ENCODE results near the gene PSME3. TPM values are rescaled to one million over a fixed set of nuclear protein-coding genes. Genes with fewer than 3 reads are reported as not detected.

PSME3 gene
- total RNA-seq, 1 experiment from 2014 or later, result 115 TPM

DNA sequence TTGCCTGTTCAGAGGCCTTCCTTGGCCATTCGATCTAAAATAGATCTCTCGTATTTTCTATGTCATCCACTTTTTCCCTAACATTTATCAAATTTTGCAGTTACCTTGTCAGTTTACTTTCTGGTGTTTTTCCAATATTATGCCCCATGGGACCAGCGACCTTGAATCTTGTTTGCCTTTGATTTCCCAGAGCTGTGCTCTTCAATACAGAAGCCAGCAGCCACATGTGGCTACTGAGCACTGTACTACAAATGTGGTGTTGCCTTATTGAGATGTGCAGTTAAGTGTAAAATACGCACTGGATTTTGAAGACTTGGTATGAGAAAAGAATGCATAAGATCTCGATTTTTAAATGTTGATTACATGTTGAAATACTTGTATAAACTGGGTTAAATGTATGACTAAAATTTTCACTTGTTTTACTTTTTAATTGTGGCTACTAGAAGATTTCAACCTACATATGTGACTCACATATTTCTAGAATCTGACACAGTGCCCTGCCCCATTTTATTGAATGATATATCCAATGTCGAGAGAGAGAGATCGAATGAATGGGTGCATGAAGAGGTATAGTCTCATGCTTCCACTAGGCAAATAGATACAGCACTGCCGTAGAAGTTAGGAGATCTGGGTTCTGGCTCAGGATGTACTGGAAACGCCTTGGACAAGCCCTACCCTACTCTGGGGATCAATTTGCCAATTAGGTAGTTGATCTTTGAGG lies 824 bp upstream of the PSME3 start:
- CTCF ChIA-PET, result interaction anchor here (0.6 kb wide), 1 partner anchor 93 kb away, joined by 3 read pairs; no protein-coding TSS in a partner anchor
- Histone ChIP-seq H3K27ac (peak overlapping the region; percentile 77), H3K4me2 (peak overlapping the region; percentile 90), H2AFZ (peak overlapping the region; percentile 96), H3K9me3 (ENCODE audit: insufficient read depth, low read depth) (no peaks in the 10 kb centered on the region), H3K4me3 (peak overlapping the region; percentile 93), H3K27me3 (ENCODE audit: insufficient read depth, low read depth) (0 out of 2 replicates have a peak, but pooled peaks cover 4% of the 10 kb centered on the region), H3K36me3 (ENCODE audit: low read depth) (peaks cover 13% of the 10 kb centered on the region; the same call in 1 of the 2 replicates), H3F3A (ENCODE audit: insufficient read depth, low read depth) (peaks cover 11% of the 10 kb centered on the region; the same call in 1 of the 2 replicates), H3K4me1 (replicated peaks; ENCODE audit: insufficient read depth) (peaks cover 16% of the 10 kb centered on the region), H4K20me1 (ENCODE audit: insufficient read depth) (no peaks in the 10 kb centered on the region), H3K9me2 (ENCODE audit: insufficient read depth) (no peaks in the 10 kb centered on the region), H3K79me2 (ENCODE audit: low read depth) (peaks cover 40% of the 10 kb centered on the region)
- intact Hi-C loops (cut with micrococcal nuclease; ENCODE audit: unreplicated experiment), result loop anchor here (5.0 kb wide), 1 partner anchor 650 kb away; the partner anchor contains the start of gene DHX8
- TF ChIP-seq EZH2 (IDR thresholded peaks at IDR 0.05; ENCODE audit: low read depth), result no peak
- no peak for TF ChIP-seq CTCF (conservative IDR thresholded peaks at IDR 0.05)
- POLR2A ChIA-PET (ENCODE audit: unreplicated experiment), result interaction anchor here (0.5 to 0.7 kb wide), 3 partner anchors 180 to 657 kb away, joined by 3 to 6 read pairs (median 3); no protein-coding TSS in a partner anchor
- no TSS peak for BruUV-seq (replicated peaks)
- no peak for DNase-seq

DNA sequence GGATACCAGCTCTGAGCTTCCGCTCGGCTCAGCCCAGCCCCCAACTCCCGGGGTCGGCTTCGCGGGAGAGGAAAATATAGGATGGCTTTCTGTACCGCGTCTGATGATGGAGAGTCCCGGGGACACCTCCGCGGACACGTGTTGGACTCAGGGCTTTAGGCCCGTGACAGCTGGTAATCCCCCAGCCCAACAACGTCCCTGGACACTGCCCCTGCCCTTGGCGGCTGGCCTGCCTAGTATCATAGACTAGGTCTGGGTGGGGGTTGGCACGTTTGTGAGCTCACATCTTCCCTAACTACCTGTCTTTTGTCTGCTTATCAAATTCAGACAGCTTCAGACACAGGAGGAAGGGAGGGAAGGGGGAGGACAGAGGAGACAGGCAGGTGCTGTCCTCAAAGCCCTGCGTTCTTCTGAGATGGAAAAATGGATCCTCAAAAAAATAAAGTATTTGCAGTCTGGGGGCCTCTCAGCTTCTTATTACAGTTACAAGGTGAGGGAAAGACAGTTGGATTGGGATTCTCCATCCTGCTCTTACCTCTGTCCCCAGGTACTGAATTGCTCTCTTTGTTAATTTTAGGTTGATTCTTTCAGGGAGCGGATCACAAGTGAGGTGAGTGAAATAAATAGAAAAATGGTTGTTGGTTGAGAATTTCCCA lies 698 bp downstream of the PSME3 start:
- DNase-seq, result no peak
- Histone ChIP-seq H3K27ac (peak overlapping the region; percentile 77), H3K4me2 (peak overlapping the region; percentile 90), H2AFZ (peak overlapping the region; percentile 96), H3K4me1 (replicated peaks; ENCODE audit: insufficient read depth) (peaks cover 16% of the 10 kb centered on the region), H3K4me3 (peak overlapping the region; percentile 93), H3F3A (ENCODE audit: insufficient read depth, low read depth) (peaks cover 24% of the 10 kb centered on the region; the same call in 1 of the 2 replicates), H3K27me3 (ENCODE audit: insufficient read depth, low read depth) (no peaks in the 10 kb centered on the region), H3K36me3 (ENCODE audit: low read depth) (peaks cover 14% of the 10 kb centered on the region; the same call in 1 of the 2 replicates), H4K20me1 (ENCODE audit: insufficient read depth) (no peaks in the 10 kb centered on the region; the same call in 1 of the 2 replicates), H3K9me3 (ENCODE audit: insufficient read depth, low read depth) (no peaks in the 10 kb centered on the region), H3K79me2 (ENCODE audit: low read depth) (peaks cover 44% of the 10 kb centered on the region), H3K9me2 (ENCODE audit: insufficient read depth) (no peaks in the 10 kb centered on the region)
- POLR2A ChIA-PET (ENCODE audit: unreplicated experiment), result no interaction called here
- intact Hi-C loops (cut with micrococcal nuclease; ENCODE audit: unreplicated experiment), result loop anchor here (5.0 kb wide), 1 partner anchor 648 kb away; the partner anchor contains the start of gene DHX8
- TF ChIP-seq CTCF (conservative IDR thresholded peaks at IDR 0.05), result no peak
- TF ChIP-seq EZH2 (IDR thresholded peaks at IDR 0.05; ENCODE audit: low read depth), result no peak
- CTCF ChIA-PET, result interaction anchor here (0.6 kb wide), 1 partner anchor 256 kb away, joined by 4 read pairs; no protein-coding TSS in a partner anchor
- BruUV-seq (replicated peaks), result TSS peak; percentile 58

GRCh38 chr17:42835732-42836131 lies 2.5 kb downstream of the PSME3 start:
- intact Hi-C loops (cut with micrococcal nuclease; ENCODE audit: unreplicated experiment), result no loop called here
- CTCF ChIA-PET, result no interaction called here

More at GRCh38 chr17:42835732-42836131, 2.5 kb downstream of the PSME3 start:
- BruUV-seq (replicated peaks), result no TSS peak
- Histone ChIP-seq H3F3A (ENCODE audit: insufficient read depth, low read depth) (peaks cover 29% of the 10 kb centered on the region; the same call in 1 of the 2 replicates), H3K9me2 (ENCODE audit: insufficient read depth) (no peaks in the 10 kb centered on the region), H3K9me3 (ENCODE audit: insufficient read depth, low read depth) (no peaks in the 10 kb centered on the region), H4K20me1 (ENCODE audit: insufficient read depth) (no peaks in the 10 kb centered on the region; the same call in 1 of the 2 replicates), H3K27ac (no peak overlapping the region), H3K27me3 (ENCODE audit: insufficient read depth, low read depth) (no peaks in the 10 kb centered on the region), H2AFZ (no peak overlapping the region), H3K4me2 (no peak overlapping the region), H3K4me1 (replicated peaks; ENCODE audit: insufficient read depth) (peaks cover 16% of the 10 kb centered on the region), H3K36me3 (ENCODE audit: low read depth) (peaks cover 19% of the 10 kb centered on the region; the same call in 1 of the 2 replicates), H3K4me3 (no peak overlapping the region), H3K79me2 (ENCODE audit: low read depth) (peaks cover 44% of the 10 kb centered on the region)
- no peak for DNase-seq
- POLR2A ChIA-PET (ENCODE audit: unreplicated experiment), result interaction anchor here (0.6 kb wide), 2 partner anchors 112 to 159 kb away, joined by 10 to 28 read pairs; no protein-coding TSS in a partner anchor
- no peak for TF ChIP-seq EZH2 (IDR thresholded peaks at IDR 0.05; ENCODE audit: low read depth)
- TF ChIP-seq CTCF (conservative IDR thresholded peaks at IDR 0.05), result no peak

All from PC-9 (cell line).